Mesodermal cell (in vitro differentiated cells): ENCODE results near the gene NFKB2.
A peak's percentile ranks its signal among the peaks of the same experiment; 100 is the strongest.

ENCODE experiments used
- H3K27ac ChIP-seq: 2 replicates; pipeline ENCODE4 v1.7.0; 2013; ENCODE audit warnings: mild to moderate bottlenecking, low read depth, low read length, moderate library complexity; ENCODE audit not compliant: severe bottlenecking
- H3K36me3 ChIP-seq: 2 replicates; pipeline ENCODE4 v1.7.1; 2013; ENCODE audit warnings: mild to moderate bottlenecking, low read length, moderate library complexity; ENCODE audit not compliant: control insufficient read depth, insufficient read depth
- H3K4me1 ChIP-seq: one replicate; pipeline ENCODE4 v1.7.1; 2013; ENCODE audit warnings: mild to moderate bottlenecking, low read length; ENCODE audit not compliant: insufficient read depth, control insufficient read depth, poor library complexity, severe bottlenecking
- H3K4me3 ChIP-seq: 2 replicates; pipeline ENCODE4 v1.7.0; 2013; ENCODE audit warnings: low read length, control low read depth, mild to moderate bottlenecking; ENCODE audit not compliant: insufficient read depth, poor library complexity, severe bottlenecking; ENCODE audit errors: extremely low read depth
- H3K9me3 ChIP-seq: 2 replicates; pipeline ENCODE4 v1.7.1; 2013; ENCODE audit warnings: mild to moderate bottlenecking, low read length, moderate library complexity; ENCODE audit not compliant: control insufficient read depth
- whole genome bisulfite sequencing, 2 experiments: methylation state at CpG; one replicate each; pipeline ENCODE4 v1.1.5; 2013; ENCODE audit warnings: missing lambda C conversion rate in 2 of 2; ENCODE audit not compliant: insufficient coverage in 2 of 2; 5-methylcytosine and 5-hydroxymethylcytosine counted together

NFKB2 gene

GRCh38 chr10:102394801-102395399 lies 605 bp upstream of the NFKB2 start:
- peak overlapping the region; percentile 73 for H3K27ac ChIP-seq
- H3K9me3 ChIP-seq, result no peaks in the 10 kb centered on the region
- peaks cover 11% of the 10 kb centered on the region for H3K4me1 ChIP-seq
- 0 to 1% methylated on average over 17 to 24 of the region's 35 CpGs for WGBS, 2 experiments
- peaks cover 13% of the 10 kb centered on the region for H3K36me3 ChIP-seq
- peak overlapping the region; percentile 71 for H3K4me3 ChIP-seq

- peaks cover 21% of the 10 kb centered on the region for H3K36me3 ChIP-seq
- H3K9me3 ChIP-seq, result no peaks in the 10 kb centered on the region
- WGBS, 2 experiments, result 73% methylated on average over 2 of the region's 4 CpGs; no CpG with 5 or more reads in 1 of the 2 experiments
- peaks cover 13% of the 10 kb centered on the region for H3K4me1 ChIP-seq
- peak overlapping the region; percentile 71 for H3K4me3 ChIP-seq
- H3K27ac ChIP-seq, result no peak overlapping the region
Measured at GRCh38 chr10:102396317-102396650, 779 bp downstream of the NFKB2 start.

- peak overlapping the region; percentile 71 for H3K4me3 ChIP-seq
- H3K9me3 ChIP-seq, result no peaks in the 10 kb centered on the region
- H3K27ac ChIP-seq, result no peak overlapping the region
- peaks cover 18% of the 10 kb centered on the region for H3K4me1 ChIP-seq
- H3K36me3 ChIP-seq, result peaks cover 26% of the 10 kb centered on the region
- WGBS, 2 experiments, result 94 to 95% methylated on average over 11 to 12 of the region's 12 CpGs
Measured at GRCh38 chr10:102396730-102397151, 1.2 kb downstream of the NFKB2 start.

- Histone ChIP-seq H3K27ac (no peak overlapping the region), H3K4me3 (no peak overlapping the region), H3K4me1 (peaks cover 26% of the 10 kb centered on the region), H3K36me3 (peaks cover 26% of the 10 kb centered on the region), H3K9me3 (no peaks in the 10 kb centered on the region)
- WGBS, 2 experiments, result 98 to 100% methylated on average over 6 to 7 of the region's 14 CpGs
Measured at GRCh38 chr10:102397222-102398171, 2.0 kb downstream of the NFKB2 start.

DNA sequence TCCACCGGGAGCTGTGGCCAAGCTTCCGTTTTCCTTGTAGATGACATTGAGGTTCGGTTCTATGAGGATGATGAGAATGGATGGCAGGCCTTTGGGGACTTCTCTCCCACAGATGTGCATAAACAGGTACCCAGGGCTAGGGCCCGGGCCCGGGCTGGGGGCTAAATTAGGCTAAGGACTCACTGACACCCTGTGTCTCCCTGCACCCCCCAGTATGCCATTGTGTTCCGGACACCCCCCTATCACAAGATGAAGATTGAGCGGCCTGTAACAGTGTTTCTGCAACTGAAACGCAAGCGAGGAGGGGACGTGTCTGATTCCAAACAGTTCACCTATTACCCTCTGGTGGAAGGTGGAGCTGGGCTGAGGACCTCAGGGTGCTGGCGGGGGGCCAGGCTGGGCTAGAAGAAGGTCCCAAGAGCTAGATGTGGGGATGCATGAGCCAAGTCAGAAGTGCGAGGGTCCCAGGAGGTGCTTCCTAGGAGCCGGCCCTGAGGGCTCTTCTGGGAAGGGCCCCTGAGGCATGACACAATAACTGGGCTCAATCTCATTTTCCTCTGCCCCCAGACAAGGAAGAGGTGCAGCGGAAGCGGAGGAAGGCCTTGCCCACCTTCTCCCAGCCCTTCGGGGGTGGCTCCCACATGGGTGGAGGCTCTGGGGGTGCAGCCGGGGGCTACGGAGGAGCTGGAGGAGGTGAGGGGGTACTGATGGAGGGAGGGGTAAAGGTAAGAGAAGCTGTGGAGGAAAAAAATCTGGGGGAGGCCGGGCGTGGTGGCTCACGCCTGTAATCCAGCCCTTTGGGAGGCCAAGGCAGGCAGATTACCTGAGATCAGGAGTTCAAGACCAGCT lies 2.9 kb downstream of the NFKB2 start:
- Histone ChIP-seq H3K4me3 (no peak overlapping the region), H3K27ac (no peak overlapping the region), H3K9me3 (no peaks in the 10 kb centered on the region), H3K36me3 (peaks cover 26% of the 10 kb centered on the region), H3K4me1 (peaks cover 26% of the 10 kb centered on the region)
- WGBS, 2 experiments, result 95% methylated on average over 8 to 15 of the region's 21 CpGs

DNA sequence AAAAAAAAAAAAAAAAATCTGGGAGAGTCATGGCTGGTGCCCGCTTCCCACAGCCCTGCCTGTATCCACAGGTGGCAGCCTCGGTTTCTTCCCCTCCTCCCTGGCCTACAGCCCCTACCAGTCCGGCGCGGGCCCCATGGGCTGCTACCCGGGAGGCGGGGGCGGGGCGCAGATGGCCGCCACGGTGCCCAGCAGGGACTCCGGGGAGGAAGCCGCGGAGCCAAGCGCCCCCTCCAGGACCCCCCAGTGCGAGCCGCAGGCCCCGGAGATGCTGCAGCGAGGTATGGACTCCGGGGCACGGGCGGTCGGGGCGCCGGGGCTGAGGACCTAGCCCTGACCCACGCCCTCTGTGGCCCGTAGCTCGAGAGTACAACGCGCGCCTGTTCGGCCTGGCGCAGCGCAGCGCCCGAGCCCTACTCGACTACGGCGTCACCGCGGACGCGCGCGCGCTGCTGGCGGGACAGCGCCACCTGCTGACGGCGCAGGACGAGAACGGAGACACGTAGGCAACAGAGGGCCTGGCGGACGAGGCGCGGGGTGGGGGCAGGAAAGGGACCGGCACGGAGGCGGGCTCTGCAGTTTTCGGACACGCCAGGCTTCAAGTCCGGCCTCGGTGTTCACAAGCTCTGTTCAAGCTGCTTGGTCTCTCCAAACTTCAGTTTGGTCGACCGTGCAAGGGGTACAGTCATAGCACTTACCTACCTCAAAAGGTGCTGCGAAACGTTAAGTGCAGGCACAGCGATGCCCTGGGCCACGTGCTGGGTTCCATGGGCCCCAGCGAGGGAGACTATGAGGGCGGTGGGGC lies 3.9 kb downstream of the NFKB2 start:
- Histone ChIP-seq H3K4me1 (peaks cover 26% of the 10 kb centered on the region), H3K27ac (peak overlapping the region; percentile 49), H3K4me3 (peak overlapping the region; percentile 40), H3K9me3 (no peaks in the 10 kb centered on the region), H3K36me3 (peaks cover 26% of the 10 kb centered on the region)
- 8 to 9% methylated on average over 64 to 66 of the region's 72 CpGs for WGBS, 2 experiments

GRCh38 chr10:102400076-102400475 lies 4.6 kb downstream of the NFKB2 start:
- peaks cover 21% of the 10 kb centered on the region for H3K4me1 ChIP-seq
- no peak overlapping the region for H3K4me3 ChIP-seq
- H3K9me3 ChIP-seq, result no peaks in the 10 kb centered on the region
- WGBS, 2 experiments, result 94 to 97% methylated on average over 11 to 13 of the region's 17 CpGs
- H3K36me3 ChIP-seq, result peaks cover 26% of the 10 kb centered on the region
- no peak overlapping the region for H3K27ac ChIP-seq

- H3K36me3 ChIP-seq, result peaks cover 26% of the 10 kb centered on the region
- peaks cover 21% of the 10 kb centered on the region for H3K4me1 ChIP-seq
- H3K4me3 ChIP-seq, result no peak overlapping the region
- 95 to 98% methylated on average over 17 to 21 of the region's 22 CpGs for WGBS, 2 experiments
- no peak overlapping the region for H3K27ac ChIP-seq
- no peaks in the 10 kb centered on the region for H3K9me3 ChIP-seq
Measured at GRCh38 chr10:102400598-102401341, 5.3 kb downstream of the NFKB2 start.

GRCh38 chr10:102401342-102401654 lies 5.8 kb downstream of the NFKB2 start:
- Histone ChIP-seq H3K9me3 (no peaks in the 10 kb centered on the region), H3K27ac (no peak overlapping the region), H3K36me3 (peaks cover 26% of the 10 kb centered on the region), H3K4me1 (peaks cover 17% of the 10 kb centered on the region), H3K4me3 (no peak overlapping the region)
- WGBS, 2 experiments, result 85 to 93% methylated on average over 6 to 8 of the region's 8 CpGs
